HTR-8/SVneo (cell line): ENCODE data around the gene CYP2U1.
"Not testable (repeated sequence)": the region's sequence is repeated elsewhere in the genome, so short reads cannot be mapped to it uniquely, and the experiment has no call there.

Experiments used
- DNase-seq: peaks from one replicate; pipeline ENCODE4 v3.0.0; 2011; ENCODE audit warnings: low spot score, mixed read lengths; ENCODE audit not compliant: insufficient read length
- FAIRE-seq: peaks from 2 replicates; lab custom pipeline; 2011; peaks lifted over from hg19 to GRCh38; lab: Jason Lieb, UNC

The CYP2U1 gene

DNA sequence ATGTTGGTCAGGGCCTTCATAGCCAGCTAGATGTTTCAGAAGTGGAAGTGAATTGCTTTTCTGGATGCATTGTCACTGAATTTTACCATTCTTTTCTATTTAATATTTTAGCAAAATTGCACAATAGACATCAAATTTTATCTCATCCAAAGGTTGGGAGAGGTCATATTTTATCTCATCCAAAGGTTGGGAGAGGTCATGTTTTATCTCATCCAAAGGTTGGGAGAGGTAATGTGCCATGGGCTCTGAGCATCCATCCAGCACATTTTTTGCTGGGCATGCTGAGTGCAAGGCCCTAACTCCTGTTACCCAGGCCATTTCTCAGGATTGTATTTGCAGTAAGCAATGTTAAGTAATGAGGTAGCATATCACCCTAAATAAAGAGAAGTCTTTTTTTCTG, 14.7 kb upstream of the CYP2U1 start:
- DNase-seq (no peak), FAIRE-seq (no peak)

DNA sequence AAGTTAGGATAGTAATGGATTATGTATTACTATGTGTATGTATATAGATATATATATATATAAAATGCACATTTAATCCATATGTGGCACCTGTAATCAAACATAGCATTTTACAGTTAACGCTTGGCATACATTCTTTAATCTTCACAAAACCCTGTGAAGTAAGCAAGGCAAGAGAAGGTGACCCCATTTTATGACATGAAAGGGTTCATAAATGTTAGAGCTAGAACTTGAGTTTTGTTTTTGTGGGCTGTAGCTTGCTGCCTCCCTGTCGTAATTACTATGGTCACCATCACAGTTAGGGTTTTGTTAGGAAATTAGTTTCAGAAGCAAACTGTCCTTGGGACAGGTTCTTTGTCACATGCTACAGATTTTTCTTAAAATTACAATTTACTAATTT, 13.8 kb upstream of the CYP2U1 start:
- FAIRE-seq, result no peak
- no peak for DNase-seq

DNA sequence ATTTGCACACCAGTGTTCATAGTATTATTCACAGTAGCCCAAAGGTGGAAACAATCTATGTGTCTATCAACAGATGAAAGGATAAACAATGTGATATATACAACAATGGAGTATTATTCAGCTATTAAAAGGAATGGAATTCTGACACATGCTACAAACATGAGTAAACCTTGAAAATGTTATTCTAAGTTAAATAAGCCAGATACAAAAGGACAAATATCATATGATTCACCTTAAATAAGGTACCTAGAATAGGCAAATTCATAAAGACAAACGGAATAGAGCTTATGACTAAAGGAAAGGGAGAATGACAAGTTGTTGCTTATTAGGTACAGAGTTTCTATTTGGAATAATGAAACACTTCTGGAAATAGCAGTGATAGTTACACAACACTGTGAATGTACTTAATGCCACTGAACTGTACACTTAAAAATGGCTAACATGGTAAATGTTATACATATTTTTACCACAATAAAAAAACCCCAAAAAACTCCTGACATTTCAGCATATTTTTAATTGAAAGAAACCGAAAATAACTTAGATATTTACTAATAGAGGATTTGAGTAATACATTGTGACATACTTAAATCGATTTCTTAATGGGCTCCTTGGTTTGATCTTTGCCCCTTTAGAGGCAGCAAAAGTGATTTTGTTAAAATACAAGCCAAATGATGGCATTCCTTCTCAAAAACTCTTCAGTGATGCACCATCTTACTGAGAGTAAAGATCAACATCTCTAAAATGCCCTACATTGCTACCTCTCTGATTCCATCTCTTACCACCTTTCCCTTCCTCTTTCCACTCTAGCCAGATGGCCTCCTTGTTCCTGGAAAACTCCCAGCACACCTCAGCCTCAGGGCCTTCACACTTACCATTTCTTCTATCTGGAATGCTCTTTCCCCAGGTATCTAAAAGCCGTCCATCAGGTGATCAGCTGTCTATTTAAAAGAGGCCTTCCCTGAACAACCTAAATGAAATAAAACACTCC, 8.6 kb upstream of the CYP2U1 start:
- FAIRE-seq, result no peak
- no peak for DNase-seq

DNA sequence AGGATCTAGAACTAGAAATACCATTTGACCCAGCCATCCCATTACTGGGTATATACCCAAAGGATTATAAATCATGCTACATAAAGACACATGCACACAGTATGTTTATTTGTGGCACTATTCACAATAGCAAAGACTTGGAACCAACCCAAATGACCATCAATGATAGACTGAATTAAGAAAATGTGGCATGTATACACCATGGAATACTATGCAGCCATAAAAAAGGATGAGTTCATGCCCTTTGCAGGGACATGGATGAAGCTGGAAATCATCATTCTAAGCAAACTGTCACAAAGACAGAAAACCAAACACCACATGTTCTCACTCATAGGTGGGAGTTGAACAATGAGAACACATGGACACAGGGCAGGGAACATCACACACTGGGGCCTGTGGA, 5.6 kb upstream of the CYP2U1 start:
- FAIRE-seq, result not testable (repeated sequence)

DNA sequence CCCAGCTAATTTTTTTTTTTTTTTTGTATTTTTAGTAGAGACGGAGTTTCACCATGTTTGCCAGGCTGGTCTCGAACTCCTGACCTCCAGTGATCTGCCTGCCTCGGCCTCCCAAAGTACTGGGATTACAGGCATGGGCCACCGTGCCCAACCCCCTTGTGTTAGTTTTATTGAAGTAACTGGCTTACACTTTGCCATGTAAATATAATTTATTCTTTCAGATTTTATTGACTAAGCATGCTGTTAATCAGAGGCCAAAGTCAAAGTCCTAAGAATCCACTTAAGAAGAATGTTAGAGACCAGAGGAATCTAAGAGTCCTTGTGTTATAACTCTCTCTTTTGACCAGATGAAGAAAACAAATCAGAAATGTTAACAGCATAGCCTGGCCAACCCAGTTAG, 4.5 kb upstream of the CYP2U1 start:
- FAIRE-seq, DNase-seq: not testable (repeated sequence)

More for the DNA sequence above, 5.6 kb upstream of the CYP2U1 start:
- not testable (repeated sequence) for DNase-seq

DNA sequence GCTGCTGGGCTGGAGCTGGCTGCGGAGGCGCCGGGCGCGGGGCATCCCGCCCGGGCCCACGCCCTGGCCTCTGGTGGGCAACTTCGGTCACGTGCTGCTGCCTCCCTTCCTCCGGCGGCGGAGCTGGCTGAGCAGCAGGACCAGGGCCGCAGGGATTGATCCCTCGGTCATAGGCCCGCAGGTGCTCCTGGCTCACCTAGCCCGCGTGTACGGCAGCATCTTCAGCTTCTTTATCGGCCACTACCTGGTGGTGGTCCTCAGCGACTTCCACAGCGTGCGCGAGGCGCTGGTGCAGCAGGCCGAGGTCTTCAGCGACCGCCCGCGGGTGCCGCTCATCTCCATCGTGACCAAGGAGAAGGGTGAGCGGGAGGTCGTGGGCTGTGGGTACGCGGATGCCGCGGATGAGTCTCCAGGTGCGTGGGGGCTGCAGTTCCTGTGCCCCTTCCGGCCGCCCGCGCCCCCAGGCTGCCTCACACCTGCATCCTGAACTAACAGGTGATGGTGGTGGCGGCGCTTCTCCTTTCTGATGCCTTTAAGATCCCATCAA, 499 bp downstream of the CYP2U1 start:
- FAIRE-seq, result no peak
- DNase-seq, result no peak

DNA sequence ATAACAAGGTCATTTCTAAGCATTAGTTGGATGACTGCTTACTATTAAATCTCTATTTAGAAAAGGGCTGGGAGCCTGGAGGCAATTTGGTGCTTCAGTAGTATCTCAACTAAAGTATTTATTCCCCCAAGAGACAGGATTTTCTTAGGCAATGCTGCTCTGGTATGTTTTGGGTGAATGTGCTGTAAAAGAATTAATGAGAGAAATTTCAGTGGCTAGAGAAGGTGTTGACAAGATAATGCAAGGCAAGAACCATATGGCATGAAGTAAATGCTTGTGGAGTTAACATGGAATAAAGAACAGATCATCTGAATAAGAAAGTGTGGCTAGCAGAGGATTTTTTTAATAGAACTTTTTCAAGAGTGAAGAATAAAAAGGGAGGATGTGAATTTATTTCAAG, 3.9 kb downstream of the CYP2U1 start:
- FAIRE-seq, result no peak
- DNase-seq, result no peak

DNA sequence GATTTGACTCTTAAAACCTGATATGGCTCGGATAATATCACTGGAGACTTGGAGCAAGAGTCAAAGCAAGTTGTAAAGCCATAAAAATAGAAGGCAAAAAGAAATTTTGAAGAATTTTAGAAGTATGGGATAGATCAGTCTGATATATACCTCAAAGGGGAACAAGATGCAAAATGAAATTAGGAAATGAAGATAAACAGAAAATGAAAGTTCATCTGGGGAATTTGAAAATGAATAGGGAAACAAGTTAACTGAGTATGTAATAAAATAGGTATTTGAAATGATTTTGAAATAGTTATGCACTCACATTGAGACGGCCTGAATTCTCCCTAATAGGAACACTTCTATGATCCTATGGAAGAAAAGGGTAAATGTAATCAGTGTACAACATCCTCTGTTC, 5.7 kb downstream of the CYP2U1 start:
- DNase-seq, result no peak
- FAIRE-seq, result no peak

DNA sequence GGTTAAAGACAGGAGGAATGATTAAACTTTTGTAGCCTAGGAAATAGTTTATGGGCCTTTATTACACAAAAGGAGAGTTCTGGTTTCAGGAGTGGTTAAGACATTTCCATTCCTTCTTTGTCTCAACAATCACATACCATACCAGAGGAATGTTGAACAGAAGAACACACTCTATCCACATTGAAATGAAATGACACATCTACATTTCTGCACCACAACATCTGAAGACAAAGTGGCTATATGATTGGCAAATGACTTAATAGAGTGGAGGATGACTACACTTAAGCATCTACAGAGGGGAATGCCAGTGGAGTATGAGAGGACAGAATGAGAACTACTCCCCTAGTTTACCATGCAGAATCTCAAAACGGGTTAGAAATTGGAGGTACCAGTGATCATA, 8.0 kb downstream of the CYP2U1 start:
- FAIRE-seq (no peak), DNase-seq (no peak)

DNA sequence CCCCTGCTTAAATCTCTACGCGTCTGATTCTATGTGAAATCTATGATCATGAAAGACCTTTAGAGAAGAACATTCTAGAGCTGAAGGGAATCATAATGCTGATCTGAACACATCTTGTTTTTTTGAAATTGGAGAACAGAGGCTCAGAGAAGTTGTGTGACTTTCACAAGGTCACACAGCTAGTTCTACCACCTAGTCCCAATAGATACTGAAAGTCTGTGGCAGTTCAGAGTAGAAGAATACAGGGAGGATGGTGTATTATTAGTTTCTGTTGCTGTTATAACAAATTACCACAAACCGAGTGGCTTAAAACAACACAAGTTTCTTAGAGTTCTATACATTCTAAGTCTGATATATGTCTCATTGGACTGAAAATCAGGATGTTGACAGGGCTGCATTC, 14.5 kb downstream of the CYP2U1 start:
- FAIRE-seq, result no peak
- no peak for DNase-seq

DNA sequence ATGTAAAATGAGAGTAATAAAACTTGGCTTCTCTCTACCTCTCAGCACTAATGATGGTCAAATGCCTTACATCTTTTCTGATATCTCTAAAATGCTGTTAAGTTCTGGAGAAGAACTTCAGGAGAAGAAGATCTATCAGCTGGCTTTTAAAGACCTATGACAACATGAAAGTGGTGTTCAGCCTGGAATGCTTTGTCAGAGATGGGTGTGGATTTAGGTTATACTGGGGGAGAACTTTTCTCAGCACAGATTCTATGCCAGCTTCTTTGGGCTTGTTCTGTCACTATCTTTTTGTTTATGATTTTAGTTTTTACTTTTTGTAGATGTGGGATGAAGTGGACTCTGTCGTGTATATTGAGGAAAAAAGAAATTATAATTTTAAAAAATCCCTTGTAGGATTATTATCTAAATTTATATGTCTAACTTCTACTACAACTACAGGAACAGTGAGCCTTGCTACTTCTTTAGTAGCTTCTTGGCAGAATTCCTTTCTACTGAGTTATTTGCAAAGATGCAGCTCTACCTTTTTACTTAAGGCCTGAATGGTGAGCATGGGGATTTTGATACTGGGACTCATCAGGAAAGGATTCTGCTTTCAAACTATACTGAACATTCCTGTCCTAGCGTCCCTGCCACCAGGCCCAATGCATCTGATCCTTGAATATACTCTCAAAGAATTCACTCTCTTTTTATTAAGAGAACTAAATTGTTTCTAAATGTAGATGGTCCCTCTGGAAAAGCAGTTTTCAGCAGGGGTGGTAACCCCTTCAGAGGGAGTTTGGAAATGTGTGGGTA, 19.6 kb downstream of the CYP2U1 start:
- no peak for DNase-seq

DNA sequence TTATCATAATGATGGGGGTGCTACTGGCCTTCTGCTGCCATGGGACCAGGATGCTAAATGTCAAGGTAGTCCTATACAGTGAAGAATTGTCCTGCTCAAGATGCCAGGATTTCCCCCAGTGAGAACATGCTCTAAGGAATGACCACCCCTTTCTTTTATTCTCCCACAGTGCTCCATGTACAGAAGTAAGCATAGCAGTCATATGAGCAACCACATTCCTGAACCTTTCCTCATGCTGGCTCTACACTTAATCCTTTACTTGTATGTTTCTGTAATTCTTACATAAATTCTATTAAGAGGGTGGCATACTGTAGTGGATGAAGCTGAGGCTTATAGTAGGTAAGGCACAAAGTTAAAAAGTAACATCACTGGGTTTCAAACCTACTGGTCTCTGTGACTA, 20.2 kb downstream of the CYP2U1 start:
- no peak for DNase-seq
- no peak for FAIRE-seq

More for the DNA sequence above, 19.6 kb downstream of the CYP2U1 start:
- FAIRE-seq, result no peak

DNA sequence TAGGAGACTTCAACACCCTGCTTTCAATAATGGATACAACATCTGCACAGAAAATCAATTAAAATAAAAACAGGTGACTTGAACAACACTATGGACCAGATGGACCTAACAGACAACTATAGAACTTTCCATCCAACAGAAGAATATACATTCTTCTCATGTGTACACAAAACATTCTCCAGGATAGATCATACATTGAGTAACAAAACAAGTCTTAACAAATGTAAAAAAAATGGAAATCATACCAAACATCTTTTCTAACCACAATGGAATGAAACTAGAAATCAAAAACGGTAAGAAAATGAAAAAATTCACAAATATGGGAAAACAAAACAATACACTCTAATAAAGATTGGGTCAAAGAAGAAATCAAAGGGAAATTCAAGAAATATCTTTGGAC, 24.7 kb downstream of the CYP2U1 start:
- no peak for DNase-seq

DNA sequence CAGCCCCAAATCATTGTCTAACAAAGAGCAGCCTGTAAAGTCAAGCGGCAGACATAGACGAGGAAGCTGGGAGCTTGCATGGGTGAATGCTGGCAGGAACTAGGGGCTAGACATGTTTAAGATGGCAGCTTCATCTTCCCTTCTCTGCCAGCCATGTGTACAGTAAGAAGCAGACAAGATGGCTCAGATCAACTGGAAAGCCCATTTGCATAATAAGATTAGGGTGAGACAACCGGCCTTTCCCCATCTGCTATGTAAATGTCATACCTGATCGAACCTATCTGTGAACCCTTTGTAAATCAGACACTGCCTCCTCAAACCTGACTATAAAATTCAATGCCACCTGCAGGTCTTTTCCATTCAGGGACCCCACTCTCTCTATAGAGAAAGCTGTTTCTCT, 35.6 kb downstream of the CYP2U1 start:
- no peak for DNase-seq
- no peak for FAIRE-seq

More for the DNA sequence above, 24.7 kb downstream of the CYP2U1 start:
- no peak for FAIRE-seq

DNA sequence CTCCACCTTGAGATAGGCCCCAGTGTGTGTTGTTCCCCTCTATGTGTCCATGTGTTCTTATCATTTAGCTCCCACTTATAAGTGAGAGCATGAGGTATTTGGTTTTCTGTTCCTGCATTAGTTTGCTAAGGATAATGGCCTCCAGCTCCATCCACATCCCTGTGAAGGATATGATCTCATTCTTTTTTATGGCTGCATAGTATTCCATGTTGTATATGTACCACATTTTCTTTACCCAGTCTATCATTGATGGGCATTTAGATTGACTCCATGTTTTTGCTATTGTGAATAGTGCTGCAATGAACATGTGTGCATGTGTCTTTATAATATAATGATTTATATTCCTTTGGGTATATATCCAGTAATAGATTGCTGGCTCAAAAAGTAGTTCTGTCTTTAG, 36.2 kb downstream of the CYP2U1 start:
- FAIRE-seq, DNase-seq: not testable (repeated sequence)

DNA sequence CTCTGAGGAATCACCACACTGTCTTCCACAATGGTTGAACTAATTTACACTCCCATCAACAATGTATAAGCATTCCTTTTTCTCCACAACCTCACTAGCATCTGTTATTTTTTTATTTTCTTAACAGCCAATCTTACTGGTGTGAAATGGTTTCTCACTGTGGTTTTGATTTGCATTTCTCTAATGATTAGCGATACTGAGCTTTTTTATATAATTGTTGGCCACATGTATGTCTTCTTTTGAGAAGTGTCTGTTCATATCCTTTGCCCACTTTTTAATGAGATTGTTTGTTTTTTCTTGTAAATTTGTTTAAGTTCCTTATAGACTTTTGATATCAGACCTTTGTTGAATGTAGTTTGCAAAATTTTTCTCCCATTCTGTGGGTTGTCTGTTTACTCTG, 36.6 kb downstream of the CYP2U1 start:
- DNase-seq, FAIRE-seq: not testable (repeated sequence)

DNA sequence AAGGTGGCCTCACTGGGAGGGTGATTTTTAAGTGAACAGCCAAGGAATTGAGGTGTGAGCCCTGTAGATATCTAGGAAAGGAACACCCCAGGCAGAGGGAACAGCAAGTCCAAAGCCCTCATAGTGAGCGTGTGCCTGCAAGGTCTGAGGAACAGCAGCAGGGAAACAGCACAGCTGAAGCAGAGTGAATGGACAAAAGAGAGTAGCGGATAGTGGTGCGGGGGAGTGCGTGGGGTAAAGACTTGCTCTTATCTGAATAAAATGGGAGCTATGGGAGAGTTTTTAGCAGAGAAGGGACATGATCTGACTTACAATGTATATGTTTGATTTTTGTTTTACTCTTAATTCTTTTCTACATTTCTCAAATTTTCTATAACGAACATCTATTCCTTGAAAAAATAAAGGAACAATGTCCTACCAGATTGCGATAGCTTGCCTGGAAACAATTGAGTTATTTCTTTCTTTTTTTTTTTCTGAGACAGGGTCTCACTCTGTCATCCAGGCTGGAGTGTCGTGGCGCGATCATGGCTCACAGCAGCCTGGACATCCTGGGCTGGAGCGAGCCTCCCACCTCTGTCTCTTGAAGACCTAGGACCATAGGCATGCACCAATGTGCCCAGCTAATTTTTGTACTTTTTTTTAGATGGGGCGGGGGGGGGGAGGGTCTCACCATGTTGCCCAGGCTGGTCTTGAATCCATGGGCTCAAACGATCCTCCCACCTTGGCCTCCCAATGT, 38.9 kb downstream of the CYP2U1 start:
- no peak for DNase-seq
- FAIRE-seq, result no peak

DNA sequence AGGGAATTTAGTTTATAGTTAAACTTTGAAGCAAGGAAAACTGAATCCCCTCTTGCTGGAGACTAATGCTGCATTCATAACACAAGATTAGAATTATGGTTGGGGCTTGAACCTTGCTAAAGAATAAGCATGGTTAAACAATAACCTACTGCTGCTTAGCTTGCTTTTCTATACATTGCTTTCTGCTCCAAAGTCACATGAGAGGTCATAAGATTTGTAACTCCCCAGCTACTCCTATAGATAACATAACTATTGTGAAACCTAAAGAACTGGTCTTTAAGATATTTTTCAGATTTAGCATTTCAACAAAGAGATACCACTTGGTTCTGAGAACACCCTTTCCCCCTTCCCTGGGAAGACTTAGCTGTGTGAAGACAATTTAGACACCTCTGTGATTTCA, 41.3 kb downstream of the CYP2U1 start:
- FAIRE-seq (no peak), DNase-seq (no peak)

DNA sequence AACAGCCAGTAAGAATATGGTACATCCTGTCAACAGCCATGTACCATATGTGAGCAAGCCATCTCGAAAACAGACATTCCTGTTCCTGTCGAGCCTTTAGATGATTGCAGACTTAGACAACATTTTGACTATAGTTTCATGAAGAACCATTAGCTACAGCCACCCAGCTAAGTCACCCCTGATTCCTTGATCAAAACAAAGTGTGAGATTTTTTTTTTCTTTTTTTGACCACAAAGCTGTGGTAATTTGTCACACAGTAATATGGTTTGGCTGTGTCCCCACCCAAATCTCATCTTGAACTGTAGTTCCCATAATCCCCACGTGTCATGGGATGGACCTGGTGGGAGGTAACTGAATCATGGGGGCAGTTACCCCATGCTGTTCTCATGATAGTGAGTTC, 43.2 kb downstream of the CYP2U1 start:
- no peak for FAIRE-seq
- no peak for DNase-seq

DNA sequence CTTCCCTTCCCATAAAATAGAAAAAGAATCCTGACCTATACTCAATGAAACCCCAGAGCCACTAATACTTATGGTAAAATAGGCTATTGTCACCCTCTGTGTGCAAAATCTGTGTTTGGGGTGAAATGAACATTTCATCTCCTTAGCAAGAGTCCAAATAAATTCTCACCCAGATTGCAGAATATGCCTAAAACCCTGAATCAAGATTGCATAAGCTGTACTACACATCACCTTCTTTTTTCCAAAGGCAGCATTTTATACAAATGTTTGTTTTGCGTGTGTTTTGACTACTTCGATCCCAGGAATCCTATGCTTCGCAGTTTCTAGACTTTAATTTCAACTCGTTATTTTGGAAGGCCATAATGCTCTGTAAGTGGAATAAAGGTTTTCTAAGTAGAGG, 46.1 kb downstream of the CYP2U1 start:
- no peak for FAIRE-seq
- no peak for DNase-seq
